CD14-positive monocyte (primary cell): Measurements from ENCODE around the gene PPARGC1A. TPM values are rescaled to one million over a fixed set of nuclear protein-coding genes. Genes with fewer than 3 reads are reported as not detected.

Experiments
- DNase-seq, 3 donors: peaks; one replicate each; pipeline ENCODE4 v3.0.0-alpha.2; 2011 to 2022
- H2AFZ ChIP-seq: 2 replicates; pipeline ENCODE4 v1.6.0; 2012; ENCODE audit warnings: mild to moderate bottlenecking, low read depth, low read length, inconsistent platforms; ENCODE audit not compliant: insufficient read depth, poor library complexity, severe bottlenecking
- H3K27ac ChIP-seq, 2 donors: 1 replicate in 1 of 2; 2 replicates in 1 of 2; pipeline ENCODE4 v1.5.1; 2012 to 2013; ENCODE audit warnings: low read length in 2 of 2, control low read depth in 1 of 2, inconsistent platforms in 1 of 2, low read depth in 1 of 2, mild to moderate bottlenecking in 1 of 2
- H3K27me3 ChIP-seq, 2 donors: one replicate each; pipeline versions ENCODE4 v1.6.0 to v1.6.1; 2011 to 2013; ENCODE audit warnings: low read length in 2 of 2; ENCODE audit not compliant: control insufficient read depth in 2 of 2, insufficient read depth in 2 of 2
- H3K36me3 ChIP-seq, 2 donors: replicated peaks in 1 of 2; 1 replicate in 1 of 2; 2 replicates in 1 of 2; pipeline versions ENCODE4 v1.5.1 to v1.6.1; 2012 to 2013; ENCODE audit warnings: low read length in 2 of 2, control low read depth in 1 of 2, inconsistent platforms in 1 of 2, mild to moderate bottlenecking in 1 of 2; ENCODE audit not compliant: insufficient read depth in 2 of 2, control insufficient read depth in 1 of 2
- H3K4me1 ChIP-seq, 2 donors: 1 replicate in 1 of 2; 2 replicates in 1 of 2; pipeline versions ENCODE4 v1.5.1 to v1.6.1; 2012 to 2013; ENCODE audit warnings: low read length in 2 of 2, control low read depth in 1 of 2, inconsistent platforms in 1 of 2, mild to moderate bottlenecking in 1 of 2, moderate library complexity in 1 of 2; ENCODE audit not compliant: insufficient read depth in 2 of 2, control insufficient read depth in 1 of 2
- H3K4me2 ChIP-seq: replicated peaks from 2 replicates; pipeline ENCODE3; 2012; ENCODE audit warnings: low read length, moderate library complexity, mild to moderate bottlenecking; ENCODE audit not compliant: poor library complexity, severe bottlenecking; ENCODE audit errors: extremely low read depth
- H3K4me3 ChIP-seq, 3 experiments: fragments of 200-600 bp in 1 of 3; sonication (generic) in 1 of 3; replicated peaks in 1 of 3; 1 replicate in 2 of 3; 2 replicates in 1 of 3; pipeline ENCODE4 v1.5.1; 2011 to 2013; ENCODE audit warnings: low read length in 3 of 3, mild to moderate bottlenecking in 3 of 3, control low read depth in 2 of 3, low read depth in 2 of 3, inconsistent platforms in 1 of 3, moderate library complexity in 1 of 3
- H3K79me2 ChIP-seq: 2 replicates; pipeline ENCODE4 v1.6.0; 2012; ENCODE audit warnings: mild to moderate bottlenecking, control low read depth, inconsistent platforms, low read length, moderate library complexity; ENCODE audit not compliant: insufficient read depth
- H3K9ac ChIP-seq: 2 replicates; pipeline ENCODE4 v1.6.0; 2017; ENCODE audit warnings: low read length, mild to moderate bottlenecking; ENCODE audit not compliant: insufficient read depth, poor library complexity, severe bottlenecking
- H3K9me3 ChIP-seq, 2 donors: replicated peaks in 1 of 2; 1 replicate in 1 of 2; 2 replicates in 1 of 2; pipeline versions ENCODE4 v1.5.1 to v1.6.1; 2012 to 2013; ENCODE audit warnings: low read length in 2 of 2, control low read depth in 1 of 2; ENCODE audit not compliant: control insufficient read depth in 1 of 2, insufficient read depth in 1 of 2
- H4K20me1 ChIP-seq: 2 replicates; pipeline ENCODE4 v1.6.0; 2012; ENCODE audit warnings: mild to moderate bottlenecking, low read length, control low read depth, moderate library complexity; ENCODE audit not compliant: insufficient read depth
- H3K27ac Mint-ChIP-seq, 7 donors: one replicate each; pipeline ENCODE4 v1.8.0; 2020; ENCODE audit warnings: mild to moderate bottlenecking in 7 of 7, mixed read lengths in 7 of 7, moderate library complexity in 6 of 7, inconsistent platforms in 2 of 7
- H3K27me3 Mint-ChIP-seq, 3 donors: one replicate each; pipeline ENCODE4 v1.8.0; 2021 to 2022; ENCODE audit warnings: low read depth in 3 of 3, mild to moderate bottlenecking in 3 of 3, mixed read lengths in 3 of 3, moderate library complexity in 3 of 3, inconsistent platforms in 1 of 3
- H3K36me3 Mint-ChIP-seq, 2 donors: one replicate each; pipeline ENCODE4 v1.8.0; 2020; ENCODE audit warnings: mixed read lengths in 2 of 2, inconsistent platforms in 1 of 2, mild to moderate bottlenecking in 1 of 2
- H3K4me1 Mint-ChIP-seq: one replicate; pipeline ENCODE4 v1.8.0; 2020; ENCODE audit warnings: mild to moderate bottlenecking, mixed read lengths
- H3K4me3 Mint-ChIP-seq, 2 donors: one replicate each; pipeline ENCODE4 v1.8.0; 2020; ENCODE audit warnings: mild to moderate bottlenecking in 2 of 2, mixed read lengths in 2 of 2, moderate library complexity in 1 of 2
- H3K9me3 Mint-ChIP-seq, 7 donors: one replicate each; pipeline ENCODE4 v1.8.0; 2020 to 2022; ENCODE audit warnings: mixed read lengths in 7 of 7, mild to moderate bottlenecking in 6 of 7, moderate library complexity in 6 of 7, inconsistent platforms in 2 of 7
- CTCF ChIP-seq: fragments of 200-600 bp; IDR thresholded peaks from one replicate; pipeline ENCODE4 v1.8.0; 2022; ENCODE audit warnings: antibody characterized with exemption, mild to moderate bottlenecking
- WGBS: methylation state at CpG from one replicate; pipeline ENCODE4 v1.1.5; 2013; ENCODE audit warnings: missing lambda C conversion rate; ENCODE audit not compliant: insufficient coverage; 5-methylcytosine and 5-hydroxymethylcytosine counted together
- intact Hi-C, 2 donors: fragments of 100-400 bp; cut with micrococcal nuclease; formaldehyde crosslinking; loops; one replicate each; pipeline versions ENCODE4 v1.15.0 to v1.15.1; 2023
- polyA plus RNA-seq, 3 donors: library from polyadenylated mRNA; depleted of rRNA in 1 of 3; unstranded in 2 of 3; stranded (reverse) in 1 of 3; fragments of 300-500 nt in 2 of 3; fragments of >200 nt in 1 of 3; fragmentation: Illumina TruSeq in 2 of 3; gene quantifications; 1 replicate in 2 of 3; 2 replicates in 1 of 3; pipeline ENCODE4 v1.2.3, GENCODE V29; 2012 to 2021

The PPARGC1A gene
- polyA plus RNA-seq, 3 donors: 0.58 to 1.1 (median 0.79) TPM

- DNase-seq: no peak
- H3K4me1 Mint-ChIP-seq: no peaks in the 10 kb centered on the region
- WGBS: 90% methylated on average over 4 of the region's 6 CpGs
- TF ChIP-seq CTCF: no peak
- H3K36me3 Mint-ChIP-seq: no peaks in the 10 kb centered on the region
- H2AFZ ChIP-seq: no peak overlapping the region
- H4K20me1 ChIP-seq: no peaks in the 10 kb centered on the region
- no peaks in the 10 kb centered on the region for H3K36me3 ChIP-seq
- H3K27ac ChIP-seq: no peak overlapping the region
- H3K79me2 ChIP-seq: no peaks in the 10 kb centered on the region
- peaks cover 2 to 3% of the 10 kb centered on the region in 2 donors for H3K27me3 ChIP-seq
- no peak overlapping the region for H3K9ac ChIP-seq
- peaks cover 0 to 2% (median 0%) of the 10 kb centered on the region in 7 donors for H3K9me3 Mint-ChIP-seq
- H3K9me3 ChIP-seq: no peaks in the 10 kb centered on the region
- H3K27me3 Mint-ChIP-seq: peaks cover 0 to 4% (median 0%) of the 10 kb centered on the region in 3 donors
- H3K4me3 Mint-ChIP-seq: no peak overlapping the region
- no peak overlapping the region for H3K4me2 ChIP-seq
- H3K4me1 ChIP-seq: no peaks in the 10 kb centered on the region
- no peak overlapping the region for H3K4me3 ChIP-seq
- intact Hi-C loops: no loop called here
- H3K27ac Mint-ChIP-seq: no peak overlapping the region
These were observed 10.8 kb upstream of the PPARGC1A start for GRCh38 chr4:23900636-23901035.

- H3K79me2 ChIP-seq: no peaks in the 10 kb centered on the region
- DNase-seq: no peak
- H3K9ac ChIP-seq: no peak overlapping the region
- no peaks in the 10 kb centered on the region for H3K36me3 Mint-ChIP-seq
- H3K36me3 ChIP-seq: no peaks in the 10 kb centered on the region
- H3K27ac Mint-ChIP-seq: no peak overlapping the region
- H3K4me3 ChIP-seq: no peak overlapping the region
- H3K4me2 ChIP-seq: no peak overlapping the region
- intact Hi-C loops: no loop called here
- no peaks in the 10 kb centered on the region for H3K4me1 ChIP-seq
- TF ChIP-seq CTCF: no peak
- H3K27ac ChIP-seq: no peak overlapping the region
- H4K20me1 ChIP-seq: no peaks in the 10 kb centered on the region
- H2AFZ ChIP-seq: no peak overlapping the region
- WGBS: no CpG with 5 or more reads among the region's 4 CpGs
- H3K27me3 ChIP-seq: peaks cover 2 to 7% of the 10 kb centered on the region in 2 donors
- H3K9me3 ChIP-seq: no peaks in the 10 kb centered on the region
- peaks cover 0 to 2% (median 0%) of the 10 kb centered on the region in 3 donors for H3K27me3 Mint-ChIP-seq
- H3K9me3 Mint-ChIP-seq: peaks cover 0 to 2% (median 0%) of the 10 kb centered on the region in 7 donors
- H3K4me1 Mint-ChIP-seq: no peaks in the 10 kb centered on the region
- H3K4me3 Mint-ChIP-seq: no peak overlapping the region
These were observed 9.7 kb upstream of the PPARGC1A start for GRCh38 chr4:23899565-23899964.
